GM21528 (cell line): Measurements from ENCODE around the gene CKS2.
"Not testable (repeated sequence)": the region's sequence is repeated elsewhere in the genome, so short reads cannot be mapped to it uniquely, and the experiment has no call there.

Experiments
- ATAC-seq: cut with Tn5 transposase; IDR thresholded peaks from one replicate; pipeline ENCODE4 v1.9.1; 2021; ENCODE audit warnings: mild to moderate bottlenecking, moderate library complexity; ENCODE audit not compliant: unreplicated experiment, low FRiP score

Gene CKS2

GRCh38 chr9:89310475-89311345 is at the start of gene CKS2:
CKS2 (plus strand) TSS chr9:89311195; CDS start chr9:89311293, 98 bp downstream.
- ATAC-seq = peak; percentile 94

- ATAC-seq = no peak
These were observed 37.3 kb upstream of the CKS2 start for GRCh38 chr9:89273528-89274279.

GRCh38 chr9:89274838-89275237 is 36.2 kb upstream of the CKS2 start:
- ATAC-seq = no peak

- ATAC-seq = not testable (repeated sequence)
These were observed 35.0 kb upstream of the CKS2 start for GRCh38 chr9:89276040-89276439.

GRCh38 chr9:89277043-89277442 is 34.0 kb upstream of the CKS2 start:
- ATAC-seq = no peak

GRCh38 chr9:89277454-89277853 is 33.5 kb upstream of the CKS2 start:
- no peak for ATAC-seq

- no peak for ATAC-seq
These were observed 32.4 kb upstream of the CKS2 start for GRCh38 chr9:89278551-89278950.

GRCh38 chr9:89278997-89279739 is 31.8 kb upstream of the CKS2 start:
- peak; percentile 67 for ATAC-seq

GRCh38 chr9:89281106-89281505 is 29.9 kb upstream of the CKS2 start:
- no peak for ATAC-seq

- not testable (repeated sequence) for ATAC-seq
These were observed 28.6 kb upstream of the CKS2 start for GRCh38 chr9:89282248-89282968.

- no peak for ATAC-seq
These were observed 26.9 kb upstream of the CKS2 start for GRCh38 chr9:89284076-89284475.

- no peak for ATAC-seq
These were observed 19.3 kb upstream of the CKS2 start for GRCh38 chr9:89291741-89292140.

- ATAC-seq = no peak
These were observed 18.0 kb upstream of the CKS2 start for GRCh38 chr9:89293014-89293413.

GRCh38 chr9:89295400-89295799 is 15.6 kb upstream of the CKS2 start:
- no peak for ATAC-seq

GRCh38 chr9:89301996-89302395 is 9.0 kb upstream of the CKS2 start:
- ATAC-seq = not testable (repeated sequence)

GRCh38 chr9:89304020-89304833 is 6.8 kb upstream of the CKS2 start:
- no peak for ATAC-seq

- ATAC-seq = no peak
These were observed 6.2 kb upstream of the CKS2 start for GRCh38 chr9:89304834-89305188.

GRCh38 chr9:89305868-89306267 is 5.1 kb upstream of the CKS2 start:
- no peak for ATAC-seq

- no peak for ATAC-seq
These were observed 1.8 kb upstream of the CKS2 start for GRCh38 chr9:89309166-89309565.
